ENCODE measurements around the gene NOD2. TPM values are rescaled to one million over a fixed set of nuclear protein-coding genes. Genes with fewer than 3 reads are reported as not detected.

The NOD2 gene
- total and polyA plus RNA-seq, 2 of the 13 experiments (the other 11 are each of a cell fraction or from before 2014, with no cell fraction given) = 0.27 to 0.81 TPM

DNA sequence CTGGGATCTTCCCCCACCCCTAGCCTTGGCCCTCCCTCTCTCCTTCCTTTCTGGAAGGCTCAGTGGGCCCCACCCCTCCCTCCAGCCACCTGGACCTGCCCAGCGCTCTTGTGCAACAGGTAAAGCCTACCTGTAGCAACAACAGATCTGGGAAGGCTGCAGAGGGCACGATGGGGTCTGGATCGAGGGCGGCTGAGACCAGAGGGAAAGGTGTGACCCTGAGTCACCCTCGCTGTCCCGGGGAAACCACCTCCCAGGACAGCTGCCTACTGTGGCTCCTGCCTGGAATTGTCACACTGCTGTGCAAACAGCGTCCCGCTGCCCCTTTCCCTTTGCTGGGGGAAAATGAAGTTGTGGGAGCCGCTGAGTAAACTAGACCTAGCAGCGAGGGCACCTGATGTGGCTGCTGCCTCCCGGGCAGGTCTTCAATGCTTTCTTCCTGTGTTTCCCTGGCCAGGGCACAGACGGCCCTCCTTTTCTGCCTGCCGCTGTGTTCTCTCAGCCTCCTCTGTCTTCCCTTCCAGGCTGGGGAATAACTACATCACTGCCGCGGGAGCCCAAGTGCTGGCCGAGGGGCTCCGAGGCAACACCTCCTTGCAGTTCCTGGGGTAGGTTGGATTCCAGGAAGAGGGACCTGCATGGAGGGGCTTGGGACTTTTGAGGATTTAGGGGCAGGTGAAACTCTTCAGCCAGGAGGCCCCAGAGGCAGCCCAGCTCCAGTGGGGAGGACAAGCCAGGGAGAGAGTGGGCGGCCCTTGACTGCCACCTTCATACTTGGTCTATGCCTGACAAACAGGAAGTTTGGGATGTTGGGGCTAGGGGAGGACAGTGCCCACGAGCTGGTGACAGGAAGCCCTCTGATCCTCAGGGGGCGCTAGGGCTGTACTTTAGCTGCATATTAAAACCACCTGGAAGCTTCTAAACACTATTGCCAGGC, 26.3 kb downstream of the NOD2 start (continued):
- TF ChIP-seq ZNF883 (CRISPR knock-in tag; IDR thresholded peaks at IDR 0.05; ENCODE audit: not compliant biosample characterization) (no peak), FUBP1 (CRISPR knock-in tag; IDR thresholded peaks at IDR 0.05; ENCODE audit: borderline replicate concordance) (no peak), CAMTA2 (CRISPR knock-in tag; IDR thresholded peaks at IDR 0.05; ENCODE audit: borderline replicate concordance) (no peak), MIXL1 (CRISPR knock-in tag; IDR thresholded peaks at IDR 0.05) (no peak), KMT2A (CRISPR knock-in tag; IDR thresholded peaks at IDR 0.05) (no peak), MTA3 (CRISPR knock-in tag; IDR thresholded peaks at IDR 0.05) (no peak), ZNF318 (CRISPR knock-in tag; IDR thresholded peaks at IDR 0.05) (no peak), ZNF614 (CRISPR knock-in tag; IDR thresholded peaks at IDR 0.05; ENCODE audit: borderline replicate concordance) (no peak), PTBP1 (IDR thresholded peaks at IDR 0.05; ENCODE audit: low read depth, low read length, poor library complexity, severe bottlenecking) (no peak), ESRRA (CRISPR knock-in tag; IDR thresholded peaks at IDR 0.05; ENCODE audit: low read depth) (no peak)
- TF ChIP-seq, protein P1, sequence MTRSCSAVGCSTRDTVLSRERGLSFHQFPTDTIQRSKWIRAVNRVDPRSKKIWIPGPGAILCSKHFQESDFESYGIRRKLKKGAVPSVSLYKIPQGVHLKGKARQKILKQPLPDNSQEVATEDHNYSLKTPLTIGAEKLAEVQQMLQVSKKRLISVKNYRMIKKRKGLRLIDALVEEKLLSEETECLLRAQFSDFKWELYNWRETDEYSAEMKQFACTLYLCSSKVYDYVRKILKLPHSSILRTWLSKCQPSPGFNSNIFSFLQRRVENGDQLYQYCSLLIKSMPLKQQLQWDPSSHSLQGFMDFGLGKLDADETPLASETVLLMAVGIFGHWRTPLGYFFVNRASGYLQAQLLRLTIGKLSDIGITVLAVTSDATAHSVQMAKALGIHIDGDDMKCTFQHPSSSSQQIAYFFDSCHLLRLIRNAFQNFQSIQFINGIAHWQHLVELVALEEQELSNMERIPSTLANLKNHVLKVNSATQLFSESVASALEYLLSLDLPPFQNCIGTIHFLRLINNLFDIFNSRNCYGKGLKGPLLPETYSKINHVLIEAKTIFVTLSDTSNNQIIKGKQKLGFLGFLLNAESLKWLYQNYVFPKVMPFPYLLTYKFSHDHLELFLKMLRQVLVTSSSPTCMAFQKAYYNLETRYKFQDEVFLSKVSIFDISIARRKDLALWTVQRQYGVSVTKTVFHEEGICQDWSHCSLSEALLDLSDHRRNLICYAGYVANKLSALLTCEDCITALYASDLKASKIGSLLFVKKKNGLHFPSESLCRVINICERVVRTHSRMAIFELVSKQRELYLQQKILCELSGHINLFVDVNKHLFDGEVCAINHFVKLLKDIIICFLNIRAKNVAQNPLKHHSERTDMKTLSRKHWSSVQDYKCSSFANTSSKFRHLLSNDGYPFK (CRISPR knock-in tag; IDR thresholded peaks at IDR 0.05; ENCODE audit: borderline replicate concordance) = peak; percentile 57; the same call in 1 of the 2 replicates
- TF ChIP-seq, protein P2, sequence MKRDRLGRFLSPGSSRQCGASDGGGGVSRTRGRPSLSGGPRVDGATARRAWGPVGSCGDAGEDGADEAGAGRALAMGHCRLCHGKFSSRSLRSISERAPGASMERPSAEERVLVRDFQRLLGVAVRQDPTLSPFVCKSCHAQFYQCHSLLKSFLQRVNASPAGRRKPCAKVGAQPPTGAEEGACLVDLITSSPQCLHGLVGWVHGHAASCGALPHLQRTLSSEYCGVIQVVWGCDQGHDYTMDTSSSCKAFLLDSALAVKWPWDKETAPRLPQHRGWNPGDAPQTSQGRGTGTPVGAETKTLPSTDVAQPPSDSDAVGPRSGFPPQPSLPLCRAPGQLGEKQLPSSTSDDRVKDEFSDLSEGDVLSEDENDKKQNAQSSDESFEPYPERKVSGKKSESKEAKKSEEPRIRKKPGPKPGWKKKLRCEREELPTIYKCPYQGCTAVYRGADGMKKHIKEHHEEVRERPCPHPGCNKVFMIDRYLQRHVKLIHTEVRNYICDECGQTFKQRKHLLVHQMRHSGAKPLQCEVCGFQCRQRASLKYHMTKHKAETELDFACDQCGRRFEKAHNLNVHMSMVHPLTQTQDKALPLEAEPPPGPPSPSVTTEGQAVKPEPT (CRISPR knock-in tag; IDR thresholded peaks at IDR 0.05; ENCODE audit: low read depth) = no peak

Data from HepG2 (cell line).